Activated CD4-positive, alpha-beta T cell treated with anti-CD3 and anti-CD28 coated beads, Interleukin-2, Interleukin-4, amounts not matched to agents 100 ng/mL and 50 ng/mL, durations not matched to agents 16 hours and 8 hours (primary cell): ENCODE data around the gene DYSF.

ENCODE experiments used
- DNase-seq: peaks from one replicate; pipeline ENCODE4 v3.0.0-alpha.2; 2020; ENCODE audit warnings: low spot score

The DYSF gene

DNA sequence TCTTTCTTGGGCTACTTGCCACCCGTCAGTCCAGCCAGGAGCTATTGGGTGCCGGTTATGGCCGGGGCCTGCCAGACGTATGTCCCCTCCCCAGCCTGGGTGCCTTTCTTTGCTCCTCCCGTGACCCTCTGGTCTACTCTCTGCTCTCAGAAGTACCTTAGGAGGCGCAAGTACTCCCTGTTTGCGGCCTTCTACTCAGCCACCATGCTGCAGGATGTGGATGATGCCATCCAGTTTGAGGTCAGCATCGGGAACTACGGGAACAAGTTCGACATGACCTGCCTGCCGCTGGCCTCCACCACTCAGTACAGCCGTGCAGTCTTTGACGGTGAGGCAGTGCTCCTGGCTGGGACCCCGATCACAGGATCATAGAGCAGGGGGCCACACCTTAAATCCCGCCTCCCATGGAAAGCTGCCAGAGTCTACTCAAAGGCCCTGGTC lies 99.5 kb downstream of the DYSF start:
- no peak for DNase-seq

- DNase-seq = no peak
Measured at GRCh38 chr2:71554028-71554705, 100.8 kb downstream of the DYSF start.

GRCh38 chr2:71554706-71555056 lies 101.3 kb downstream of the DYSF start:
- no peak for DNase-seq

- DNase-seq = no peak
Measured at GRCh38 chr2:71555798-71556454, 102.6 kb downstream of the DYSF start.

DNA sequence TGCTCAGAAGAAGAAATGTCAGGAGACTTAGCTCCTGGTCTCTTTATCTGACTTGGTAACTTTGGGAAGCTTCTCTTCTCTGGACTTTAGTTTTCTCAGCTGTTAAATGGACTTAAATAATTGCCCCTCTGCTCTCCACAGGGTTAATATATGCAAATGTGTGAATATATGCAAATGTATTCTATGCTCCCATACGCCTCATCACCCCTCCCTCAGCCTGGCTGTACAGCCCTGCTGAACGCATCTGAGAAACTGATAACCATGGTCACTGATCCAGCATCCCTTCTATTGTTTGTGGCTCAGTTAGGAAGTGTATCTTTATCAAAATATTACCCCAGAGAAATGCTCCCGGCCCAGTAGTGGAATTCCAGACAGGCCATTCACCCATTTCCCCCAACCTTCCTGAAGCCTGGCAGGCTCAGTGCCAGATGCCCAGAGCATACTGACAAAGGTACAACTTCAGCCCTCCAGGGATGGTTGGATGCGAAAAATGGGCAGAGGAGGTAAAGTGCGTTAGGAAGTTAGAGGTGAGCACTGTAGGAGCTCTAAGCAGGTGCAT lies 103.4 kb downstream of the DYSF start:
- DNase-seq = no peak

DNA sequence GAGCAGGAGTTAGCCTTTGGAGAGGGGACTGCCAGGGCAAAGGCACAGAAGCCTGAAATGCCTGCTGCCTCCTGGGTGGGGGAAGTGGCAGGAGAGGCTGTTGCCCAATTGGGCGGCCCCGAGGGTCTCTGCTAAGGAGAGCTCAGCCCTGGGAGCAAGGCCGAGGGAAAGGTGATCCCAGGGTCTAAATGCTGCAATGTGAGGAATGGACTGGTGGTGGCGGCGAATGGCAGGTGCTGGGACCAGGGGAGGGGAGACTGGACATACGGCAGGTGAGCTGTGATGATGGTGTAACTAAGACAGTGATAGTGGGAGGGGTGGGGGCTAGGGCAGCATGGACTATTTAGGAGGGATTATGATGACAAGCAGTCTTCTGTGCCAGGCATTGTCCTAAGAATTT lies 104.0 kb downstream of the DYSF start:
- no peak for DNase-seq

DNA sequence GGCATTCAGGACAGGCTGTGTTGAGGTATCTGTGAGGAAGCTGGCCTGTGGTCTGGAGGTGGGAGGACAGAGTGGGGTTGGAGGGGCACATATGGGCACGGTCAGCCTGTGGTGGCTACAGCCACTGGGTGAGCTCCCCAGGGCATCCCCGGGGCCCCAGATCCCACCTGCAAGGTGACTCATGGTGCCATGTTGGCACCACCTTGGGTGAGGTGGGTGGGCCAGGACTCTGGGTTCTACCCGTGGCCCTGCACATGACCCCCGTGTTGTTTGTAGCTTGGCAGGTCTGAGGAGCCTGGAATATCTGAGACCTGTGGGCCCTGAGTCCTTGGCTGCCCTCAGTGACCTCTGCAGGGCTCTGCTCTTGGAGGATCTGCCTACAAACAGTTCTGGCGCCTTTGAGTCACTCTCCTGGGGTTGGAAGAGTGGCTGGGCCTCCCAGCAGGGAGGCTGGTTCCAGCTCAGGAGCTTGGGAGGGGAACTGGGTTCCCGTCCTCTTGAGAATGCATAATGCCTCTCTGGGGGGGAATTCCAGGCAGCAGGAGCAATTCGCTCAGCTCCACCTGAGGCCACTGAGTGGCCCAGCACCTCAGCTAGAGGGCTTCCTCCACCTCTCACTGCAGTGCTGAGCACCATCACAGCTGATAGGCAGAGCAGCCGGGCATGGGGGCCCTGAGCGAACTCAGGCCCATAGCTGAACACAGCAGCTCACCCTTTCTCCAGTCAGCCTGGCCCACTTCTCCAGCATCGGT lies 105.1 kb downstream of the DYSF start:
- no peak for DNase-seq

- no peak for DNase-seq
Measured at GRCh38 chr2:71559080-71559827, 105.9 kb downstream of the DYSF start.

GRCh38 chr2:71559828-71560637 lies 106.7 kb downstream of the DYSF start:
- no peak for DNase-seq

DNA sequence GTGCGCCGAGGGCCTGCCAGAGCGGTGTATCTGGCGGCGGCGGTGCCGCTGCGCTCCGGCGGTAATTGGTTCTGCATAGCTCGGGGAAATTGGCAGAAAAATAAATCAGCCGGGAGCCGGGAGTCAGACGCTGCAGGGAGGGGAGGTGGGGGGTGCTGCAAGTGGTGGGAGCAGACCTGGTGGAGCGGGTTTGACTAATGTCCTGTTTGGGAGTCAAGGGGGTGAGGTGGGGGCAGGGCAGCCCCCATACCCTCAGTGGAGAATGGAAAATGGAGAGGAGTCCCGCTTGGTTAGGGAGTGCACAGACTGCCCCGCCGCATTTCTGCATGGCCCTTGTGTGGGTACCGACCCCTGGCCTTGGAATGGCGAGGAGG lies 107.3 kb downstream of the DYSF start:
- DNase-seq = no peak

DNA sequence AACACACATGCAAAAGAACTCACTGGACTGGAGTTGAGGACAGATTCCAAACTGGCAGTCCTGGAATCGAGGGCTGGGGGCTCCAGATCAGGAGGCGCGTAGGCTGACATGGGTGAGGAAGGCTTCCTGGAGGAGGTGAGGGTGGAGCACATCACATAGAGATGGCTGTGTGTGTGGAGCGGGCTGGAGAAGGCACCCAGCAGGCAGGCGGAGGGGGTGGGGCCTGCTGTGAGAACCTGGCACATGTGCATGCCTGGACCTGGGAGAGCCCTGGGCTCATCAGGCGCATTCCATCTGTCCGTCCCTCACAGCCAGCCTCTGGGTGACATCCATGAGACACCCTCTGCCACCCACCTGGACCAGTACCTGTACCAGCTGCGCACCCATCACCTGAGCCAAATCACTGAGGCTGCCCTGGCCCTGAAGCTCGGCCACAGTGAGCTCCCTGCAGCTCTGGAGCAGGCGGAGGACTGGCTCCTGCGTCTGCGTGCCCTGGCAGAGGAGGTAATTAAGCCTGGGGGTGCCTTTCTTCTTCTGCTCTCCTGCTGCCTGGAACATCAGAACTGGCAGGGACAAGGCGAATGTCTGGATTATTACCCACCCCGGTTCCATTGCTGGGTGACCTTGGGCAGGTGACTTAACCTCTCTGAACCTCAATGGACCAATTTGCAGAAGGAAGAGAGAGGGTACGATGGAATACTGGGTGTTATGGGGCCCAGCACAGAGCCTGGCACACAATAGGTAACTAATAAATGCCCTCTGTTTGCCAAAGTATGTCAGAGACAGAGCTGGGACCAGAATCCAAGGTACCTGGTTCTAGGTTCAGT lies 108.3 kb downstream of the DYSF start:
- no peak for DNase-seq

GRCh38 chr2:71562518-71562917 lies 109.2 kb downstream of the DYSF start:
- no peak for DNase-seq

- DNase-seq = no peak
Measured at GRCh38 chr2:71563872-71564271, 110.5 kb downstream of the DYSF start.

DNA sequence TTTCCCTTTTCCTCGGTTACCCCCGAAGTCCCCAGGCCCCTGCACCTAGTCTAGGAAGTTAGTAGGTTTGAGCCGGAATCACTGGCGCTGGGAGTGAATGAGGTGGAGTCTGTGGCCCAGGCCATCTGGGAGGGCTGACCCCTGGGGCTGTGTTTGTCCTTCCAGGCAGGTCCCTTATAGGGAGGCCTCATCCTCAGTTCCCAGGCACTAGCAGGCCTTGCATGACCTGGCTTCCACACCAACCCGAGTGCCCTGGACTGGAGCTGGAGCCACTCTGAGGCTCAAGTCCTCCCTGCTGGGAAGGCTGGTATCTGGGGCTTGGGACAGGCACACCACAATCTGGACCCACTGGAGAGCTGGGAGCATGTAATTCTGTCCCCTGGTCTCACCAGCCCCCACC lies 111.0 kb downstream of the DYSF start:
- DNase-seq = no peak

GRCh38 chr2:71564790-71565189 lies 111.4 kb downstream of the DYSF start:
- no peak for DNase-seq

GRCh38 chr2:71566372-71566771 lies 113.0 kb downstream of the DYSF start:
- DNase-seq = no peak

DNA sequence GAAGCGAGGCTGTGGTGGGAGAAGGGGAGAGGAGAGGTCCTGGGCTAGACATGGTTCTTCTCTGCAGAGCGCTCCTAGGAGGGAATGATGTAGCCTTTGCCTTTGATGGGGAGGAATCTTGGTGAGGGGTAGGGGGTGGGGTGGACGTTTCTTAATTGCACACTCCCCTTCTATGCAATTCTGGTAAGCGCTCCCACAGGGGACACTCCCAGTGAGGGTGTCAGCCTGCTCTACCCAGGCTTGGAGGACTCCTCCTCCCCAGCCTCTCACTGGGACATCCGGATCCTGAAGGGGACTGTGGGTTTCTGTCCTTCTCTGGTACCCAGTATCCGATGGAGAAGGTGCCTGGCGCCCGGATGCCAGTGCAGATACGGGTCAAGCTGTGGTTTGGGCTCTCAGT lies 114.3 kb downstream of the DYSF start:
- DNase-seq = no peak

DNA sequence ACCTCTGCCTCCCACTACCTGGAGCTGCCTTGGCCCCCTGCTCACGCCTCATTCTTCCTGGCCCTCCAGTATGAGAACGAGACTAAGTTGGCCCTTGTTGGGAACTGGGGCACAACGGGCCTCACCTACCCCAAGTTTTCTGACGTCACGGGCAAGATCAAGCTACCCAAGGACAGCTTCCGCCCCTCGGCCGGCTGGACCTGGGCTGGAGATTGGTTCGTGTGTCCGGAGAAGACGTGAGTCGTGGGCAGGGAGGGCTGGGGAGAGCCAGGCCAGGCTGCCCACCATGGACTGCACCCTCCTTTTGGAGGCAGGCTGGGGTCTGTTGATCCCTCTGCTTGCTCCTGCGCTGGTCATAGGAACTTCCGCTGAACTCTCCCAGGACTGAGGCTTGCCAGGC lies 114.7 kb downstream of the DYSF start:
- no peak for DNase-seq

DNA sequence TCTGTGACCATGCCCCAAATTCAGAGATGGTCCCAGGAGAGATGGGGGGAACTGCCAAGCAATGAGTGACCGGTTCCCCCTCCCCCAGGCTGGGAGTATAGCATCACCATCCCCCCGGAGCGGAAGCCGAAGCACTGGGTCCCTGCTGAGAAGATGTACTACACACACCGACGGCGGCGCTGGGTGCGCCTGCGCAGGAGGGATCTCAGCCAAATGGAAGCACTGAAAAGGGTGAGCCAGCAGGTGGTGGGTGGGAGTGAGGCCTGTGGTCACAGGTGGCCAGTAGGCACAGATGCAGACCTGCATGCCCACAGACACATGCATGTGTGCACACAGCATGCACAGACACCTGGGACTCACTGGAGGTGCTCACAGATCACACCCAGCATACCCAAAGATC lies 117.2 kb downstream of the DYSF start:
- no peak for DNase-seq

DNA sequence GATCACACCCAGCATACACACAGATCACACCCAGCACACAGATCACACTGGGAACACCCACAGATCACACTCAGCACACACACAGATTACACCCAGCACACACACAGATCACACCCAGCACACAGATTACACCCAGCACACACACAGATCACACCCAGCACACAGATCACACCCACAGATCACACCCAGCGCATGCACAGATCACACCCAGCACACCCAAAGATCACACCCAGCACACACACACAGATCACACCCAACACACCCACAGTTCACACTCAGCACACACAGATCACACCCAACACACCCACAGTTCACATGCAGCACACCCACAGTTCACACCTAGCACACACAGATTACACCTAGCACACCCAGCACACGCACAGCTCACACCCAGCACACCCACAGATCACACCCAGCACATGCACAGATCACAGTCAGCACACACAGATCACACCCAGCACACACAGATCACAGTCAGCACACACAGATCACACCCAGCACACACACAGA lies 117.6 kb downstream of the DYSF start:
- no peak for DNase-seq
